GM12878 (cell line): ENCODE results near the gene ATXN7L3B. TPM values are rescaled to one million over a fixed set of nuclear protein-coding genes. Genes with fewer than 3 reads are reported as not detected.

Experiments used
- ATAC-seq: fragments of 200-7000 bp; cut with Tn5 transposase; 3 replicates; pipeline ENCODE4 v1.9.1; 2020; ENCODE audit warnings: mild to moderate bottlenecking, moderate library complexity
- BruUV-seq: library from RNA; stranded (reverse); fragments of 400-500 nt; replicated peaks from 2 replicates; lab custom pipeline; 2021; lab: Mats Ljungman, UMichigan
- CTCF ChIA-PET: fragments of 300-600 bp; sonication (Branson Sonifier 250); formaldehyde crosslinking; extraction: SDS; loops from one replicate; lab custom pipeline; 2021; ENCODE audit warnings: inconsistent platforms; lab: Yijun Ruan, JAX
- POLR2A ChIA-PET: fragments of 350-600 bp; formaldehyde crosslinking; extraction: SDS; loops from one replicate; lab custom pipeline; 2021; ENCODE audit warnings: inconsistent platforms; lab: Charles Lee
- RAD21 ChIA-PET: fragments of 300-600 bp; sonication (Branson Sonifier 250); formaldehyde crosslinking; loops from one replicate; lab custom pipeline; 2023; ENCODE audit warnings: antibody characterized with exemption; ENCODE audit not compliant: unreplicated experiment; lab: Charles Lee
- SMC1A ChIA-PET: fragments of 300-600 bp; sonication (Branson Sonifier 250); formaldehyde crosslinking; loops from one replicate; lab custom pipeline; 2023; ENCODE audit not compliant: unreplicated experiment, uncharacterized antibody; lab: Charles Lee
- DNase-seq: peaks from one replicate; pipeline ENCODE4 v3.0.0-alpha.2; 2011; ENCODE audit warnings: low read depth, low spot score
- FAIRE-seq: peaks from 3 replicates; lab custom pipeline; 2011; peaks lifted over from hg19 to GRCh38; lab: Jason Lieb, UNC
- H2AFZ ChIP-seq: 2 replicates; pipeline ENCODE4 v1.6.0; 2011; ENCODE audit warnings: low read depth, low read length, control low read depth; ENCODE audit not compliant: control insufficient read depth
- H3K27ac ChIP-seq: 2 replicates; pipeline ENCODE4 v1.5.1; 2011; ENCODE audit warnings: control low read depth; ENCODE audit not compliant: control insufficient read depth, insufficient read depth
- H3K27me3 ChIP-seq, 2 experiments: replicated peaks in 1 of 2; 2 replicates each; pipeline versions ENCODE4 v1.6.0 to v1.6.1; 2011; ENCODE audit warnings: low read length in 1 of 2; ENCODE audit not compliant: control insufficient read depth in 2 of 2, insufficient read depth in 2 of 2
- H3K36me3 ChIP-seq, 2 experiments: 2 replicates each; pipeline ENCODE4 v1.5.1; 2011; ENCODE audit warnings: low read length in 1 of 2; ENCODE audit not compliant: control insufficient read depth in 2 of 2, insufficient read depth in 2 of 2
- H3K4me1 ChIP-seq: 2 replicates; pipeline ENCODE4 v1.6.1; 2011; ENCODE audit warnings: mild to moderate bottlenecking, low read length, moderate library complexity, mixed read lengths; ENCODE audit not compliant: control insufficient read depth, insufficient read depth
- H3K4me2 ChIP-seq: 2 replicates; pipeline ENCODE4 v1.6.0; 2011; ENCODE audit warnings: control low read depth; ENCODE audit not compliant: control insufficient read depth, insufficient read depth
- H3K4me3 ChIP-seq: fragments of 200-600 bp; sonication (generic); 2 replicates; pipeline ENCODE4 v1.5.1; 2016
- H3K79me2 ChIP-seq: 2 replicates; pipeline ENCODE4 v1.6.0; 2011; ENCODE audit warnings: low read length; ENCODE audit not compliant: control insufficient read depth, insufficient read depth
- H3K9ac ChIP-seq: 2 replicates; pipeline ENCODE4 v1.8.0; 2011; ENCODE audit warnings: low read length, control low read depth, mixed read lengths; ENCODE audit not compliant: control insufficient read depth, insufficient read depth
- H3K9me3 ChIP-seq: replicated peaks from 3 replicates; pipeline ENCODE4 v1.5.1; 2011; ENCODE audit warnings: mild to moderate bottlenecking, low read length; ENCODE audit not compliant: control insufficient read depth, insufficient read depth
- H4K20me1 ChIP-seq: 2 replicates; pipeline ENCODE4 v1.6.0; 2011; ENCODE audit not compliant: control insufficient read depth, insufficient read depth
- BCL11A ChIP-seq: IDR thresholded peaks from 2 replicates; pipeline ENCODE4 v1.6.1; 2011; ENCODE audit warnings: low read depth, low read length
- BCLAF1 ChIP-seq: fragments of 450-650 bp; IDR thresholded peaks from 2 replicates; pipeline ENCODE4 v1.6.1; 2017; ENCODE audit warnings: antibody characterized with exemption, mild to moderate bottlenecking, moderate library complexity
- ETV6 ChIP-seq, 2 experiments: fragments of 450-650 bp in 1 of 2; IDR thresholded peaks in 1 of 2; conservative IDR thresholded peaks in 1 of 2; 2 replicates each; pipeline ENCODE4 v1.6.1; 2014; ENCODE audit warnings: antibody characterized with exemption in 1 of 2, borderline replicate concordance in 1 of 2, low read depth in 1 of 2, mild to moderate bottlenecking in 1 of 2, moderate library complexity in 1 of 2
- GATAD2B ChIP-seq: fragments of 450-650 bp; conservative IDR thresholded peaks from 2 replicates; pipeline ENCODE4 v1.6.1; 2017; ENCODE audit warnings: low read depth, mild to moderate bottlenecking, moderate library complexity
- HCFC1 ChIP-seq: fragments of 150-350 bp; IDR thresholded peaks from 2 replicates; pipeline ENCODE4 v1.6.1; 2014; ENCODE audit warnings: low read length
- JUND ChIP-seq: IDR thresholded peaks from 2 replicates; pipeline ENCODE4 v1.6.1; 2012; ENCODE audit warnings: low read depth, mild to moderate bottlenecking, low read length, improper control_type of control experiment, moderate library complexity
- NKRF ChIP-seq: fragments of 450-650 bp; conservative IDR thresholded peaks from 2 replicates; pipeline ENCODE4 v1.6.1; 2017; ENCODE audit warnings: mild to moderate bottlenecking, moderate library complexity
- NR2F1 ChIP-seq: fragments of 450-650 bp; conservative IDR thresholded peaks from 2 replicates; pipeline ENCODE4 v1.6.1; 2017; ENCODE audit warnings: mild to moderate bottlenecking
- RCOR1 ChIP-seq: conservative IDR thresholded peaks from 2 replicates; pipeline ENCODE4 v1.6.1; 2012; ENCODE audit warnings: low read depth, low read length, improper control_type of control experiment
- SMAD1 ChIP-seq: fragments of 450-650 bp; IDR thresholded peaks from 2 replicates; pipeline ENCODE4 v1.6.1; 2018; ENCODE audit warnings: mild to moderate bottlenecking, low read depth; ENCODE audit not compliant: partially characterized antibody
- SMARCA5 ChIP-seq: fragments of 450-650 bp; IDR thresholded peaks from 2 replicates; pipeline ENCODE4 v1.6.1; 2017; ENCODE audit warnings: mild to moderate bottlenecking
- SMC3 ChIP-seq: IDR thresholded peaks from 2 replicates; pipeline ENCODE4 v1.6.1; 2011; ENCODE audit warnings: low read length, improper control_type of control experiment, borderline replicate concordance
- USF2 ChIP-seq: IDR thresholded peaks from 2 replicates; pipeline ENCODE4 v1.6.1; 2011; ENCODE audit warnings: low read depth, low read length, improper control_type of control experiment, borderline replicate concordance
- YBX1 ChIP-seq: fragments of 450-650 bp; IDR thresholded peaks from 2 replicates; pipeline ENCODE4 v1.6.1; 2016; ENCODE audit warnings: antibody characterized with exemption
- ZNF384 ChIP-seq: IDR thresholded peaks from 2 replicates; pipeline ENCODE4 v1.6.1; 2012; ENCODE audit warnings: low read depth, mild to moderate bottlenecking, low read length, improper control_type of control experiment, borderline replicate concordance
- WGBS: methylation state at CpG from one replicate; pipeline ENCODE4 v1.1.6; 2016; ENCODE audit warnings: low lambda C conversion rate; ENCODE audit not compliant: insufficient replicate concordance, insufficient coverage; ENCODE audit errors: missing lambda C conversion rate; 5-methylcytosine and 5-hydroxymethylcytosine counted together
- in situ Hi-C: fragments of 300-500 bp; cut with MboI; formaldehyde crosslinking; loops from 9 replicates; pipeline ENCODE4 v1.14.3; 2018; ENCODE audit warnings: mixed read lengths
- intact Hi-C: fragments of 100-400 bp; cut with micrococcal nuclease; formaldehyde crosslinking; loops from one replicate; pipeline ENCODE4 v1.14.2; 2022; ENCODE audit not compliant: unreplicated experiment
- polyA plus RNA-seq, 11 experiments: library from polyadenylated mRNA; depleted of rRNA in 4 of 11; unstranded in 6 of 11; stranded (reverse) in 5 of 11; fragments of >200 nt; fragmentation: Nextera tagmentation in 4 of 11; fragmentation: Illumina TruSeq in 1 of 11; extraction: Ambion mirVana in 4 of 11; extraction: Trizol in 1 of 11; gene quantifications; 1 replicate in 1 of 11; 2 replicates in 10 of 11; pipeline versions ENCODE4 v1.2.1 to v1.2.3, GENCODE V29; 2011 to 2016; ENCODE audit warnings: inconsistent platforms in 2 of 11, missing spikeins in 2 of 11, low read depth in 1 of 11
- total RNA-seq, 4 experiments: library from RNA; depleted of rRNA in 3 of 4; stranded (reverse); fragments of >200 nt in 3 of 4; fragmentation: Illumina TruSeq in 1 of 4; extraction: Trizol in 1 of 4; gene quantifications; 2 replicates each; pipeline versions ENCODE4 v1.2.1 to v1.2.3, GENCODE V29; 2013 to 2021
- TF ChIP-seq, protein P1 (sequence below): fragments of 450-650 bp; IDR thresholded peaks from 2 replicates; pipeline ENCODE4 v1.6.1; 2017; ENCODE audit warnings: mild to moderate bottlenecking, moderate library complexity

ATXN7L3B gene
- total and polyA plus RNA-seq, 10 of the 15 experiments (the other 5 are each of a cell fraction or from before 2014, with no cell fraction given), result 6.3 to 36.1 (median 21.7) TPM

- FAIRE-seq, result no peak
- whole genome bisulfite sequencing, result 76% methylated on average over 2 of the region's 2 CpGs
Measured at GRCh38 chr12:74547249-74547648, 9.6 kb downstream of the ATXN7L3B start.

More at GRCh38 chr12:74547249-74547648, 9.6 kb downstream of the ATXN7L3B start:
- DNase-seq (no peak), ATAC-seq (no peak)
- H3K27ac ChIP-seq, result no peak overlapping the region
- H3K4me1 ChIP-seq, result no peaks in the 10 kb centered on the region
- no peak overlapping the region for H3K9ac ChIP-seq
- CTCF ChIA-PET, result interaction anchor here (1.3 kb wide), 1 partner anchor 9 kb away, joined by 3 read pairs; the partner anchor contains the start of gene ATXN7L3B
- POLR2A ChIA-PET, result no interaction called here
- RAD21 ChIA-PET, result no interaction called here
- intact Hi-C loops, result no loop called here
- no peaks in the 10 kb centered on the region for H3K27me3 ChIP-seq
- no peaks in the 10 kb centered on the region for H3K9me3 ChIP-seq
- no peak overlapping the region for H3K4me2 ChIP-seq
- H4K20me1 ChIP-seq, result no peaks in the 10 kb centered on the region
- no peak overlapping the region for H2AFZ ChIP-seq
- SMC1A ChIA-PET, result interaction anchor here (1.3 kb wide), 1 partner anchor 8 kb away, joined by 7 read pairs; no protein-coding TSS in a partner anchor
- H3K79me2 ChIP-seq, result peaks cover 1% of the 10 kb centered on the region
- no TSS peak for BruUV-seq
- TF ChIP-seq RCOR1, result no peak
- no peak for TF ChIP-seq NR2F1
- no peak for TF ChIP-seq SMC3
- no peak for TF ChIP-seq NKRF
- TF ChIP-seq JUND, result no peak
- no peak for TF ChIP-seq BCL11A
- TF ChIP-seq YBX1, result no peak
- TF ChIP-seq USF2, result no peak
- no peak for TF ChIP-seq BCLAF1
- TF ChIP-seq SMARCA5, result no peak
- no peak for TF ChIP-seq ETV6 (conservative IDR thresholded peaks at IDR 0.05 in 1 of 2, IDR thresholded peaks at IDR 0.05 in 1 of 2; ENCODE audit: borderline replicate concordance in 1 of 2, low read depth in 1 of 2)
- TF ChIP-seq ZNF384, result no peak
- TF ChIP-seq SMAD1, result no peak
- no peak for TF ChIP-seq HCFC1
- TF ChIP-seq GATAD2B, result no peak
- TF ChIP-seq, protein P1, sequence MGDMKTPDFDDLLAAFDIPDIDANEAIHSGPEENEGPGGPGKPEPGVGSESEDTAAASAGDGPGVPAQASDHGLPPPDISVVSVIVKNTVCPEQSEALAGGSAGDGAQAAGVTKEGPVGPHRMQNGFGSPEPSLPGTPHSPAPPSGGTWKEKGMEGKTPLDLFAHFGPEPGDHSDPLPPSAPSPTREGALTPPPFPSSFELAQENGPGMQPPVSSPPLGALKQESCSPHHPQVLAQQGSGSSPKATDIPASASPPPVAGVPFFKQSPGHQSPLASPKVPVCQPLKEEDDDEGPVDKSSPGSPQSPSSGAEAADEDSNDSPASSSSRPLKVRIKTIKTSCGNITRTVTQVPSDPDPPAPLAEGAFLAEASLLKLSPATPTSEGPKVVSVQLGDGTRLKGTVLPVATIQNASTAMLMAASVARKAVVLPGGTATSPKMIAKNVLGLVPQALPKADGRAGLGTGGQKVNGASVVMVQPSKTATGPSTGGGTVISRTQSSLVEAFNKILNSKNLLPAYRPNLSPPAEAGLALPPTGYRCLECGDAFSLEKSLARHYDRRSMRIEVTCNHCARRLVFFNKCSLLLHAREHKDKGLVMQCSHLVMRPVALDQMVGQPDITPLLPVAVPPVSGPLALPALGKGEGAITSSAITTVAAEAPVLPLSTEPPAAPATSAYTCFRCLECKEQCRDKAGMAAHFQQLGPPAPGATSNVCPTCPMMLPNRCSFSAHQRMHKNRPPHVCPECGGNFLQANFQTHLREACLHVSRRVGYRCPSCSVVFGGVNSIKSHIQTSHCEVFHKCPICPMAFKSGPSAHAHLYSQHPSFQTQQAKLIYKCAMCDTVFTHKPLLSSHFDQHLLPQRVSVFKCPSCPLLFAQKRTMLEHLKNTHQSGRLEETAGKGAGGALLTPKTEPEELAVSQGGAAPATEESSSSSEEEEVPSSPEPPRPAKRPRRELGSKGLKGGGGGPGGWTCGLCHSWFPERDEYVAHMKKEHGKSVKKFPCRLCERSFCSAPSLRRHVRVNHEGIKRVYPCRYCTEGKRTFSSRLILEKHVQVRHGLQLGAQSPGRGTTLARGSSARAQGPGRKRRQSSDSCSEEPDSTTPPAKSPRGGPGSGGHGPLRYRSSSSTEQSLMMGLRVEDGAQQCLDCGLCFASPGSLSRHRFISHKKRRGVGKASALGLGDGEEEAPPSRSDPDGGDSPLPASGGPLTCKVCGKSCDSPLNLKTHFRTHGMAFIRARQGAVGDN, result no peak
- no peaks in the 10 kb centered on the region for H3K36me3 ChIP-seq
- H3K4me3 ChIP-seq, result no peak overlapping the region
- in situ Hi-C loops, result no loop called here
